CD4-positive, alpha-beta T cell treated with Interleukin-17A for 1 hour (primary cell): ENCODE measurements around the gene AKAP7.
"Not testable (repeated sequence)": the region's sequence is repeated elsewhere in the genome, so short reads cannot be mapped to it uniquely, and the experiment has no call there.

ENCODE experiments used
- DNase-seq: peaks from one replicate; pipeline ENCODE4 v3.0.0-alpha.2; 2020

Gene AKAP7

GRCh38 chr6:131135244-131136020, at the start of gene AKAP7:
Gene AKAP7, plus strand, starts transcription at chr6:131135467. Its CDS starts 297 bp downstream, at chr6:131135764.
- DNase-seq: peak; percentile 57

DNA sequence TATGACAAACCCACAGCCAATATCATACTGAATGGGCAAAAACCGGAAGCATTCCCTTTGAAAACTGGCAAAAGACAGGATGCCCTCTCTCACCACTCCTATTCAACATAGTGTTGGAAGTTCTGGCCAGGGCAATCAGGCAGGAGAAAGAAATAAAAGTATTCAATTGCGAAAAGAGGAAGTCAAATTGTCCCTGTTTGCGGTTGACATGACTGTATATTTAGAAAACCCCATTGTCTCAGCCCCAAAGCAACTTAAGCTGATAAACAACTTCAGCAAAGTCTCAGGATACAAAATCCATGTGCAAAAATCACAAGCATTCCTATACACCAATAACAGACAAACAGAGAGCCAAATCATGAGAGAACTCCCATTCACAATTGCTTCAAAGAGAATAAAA, 44.9 kb upstream of the AKAP7 start:
- DNase-seq: not testable (repeated sequence)

DNA sequence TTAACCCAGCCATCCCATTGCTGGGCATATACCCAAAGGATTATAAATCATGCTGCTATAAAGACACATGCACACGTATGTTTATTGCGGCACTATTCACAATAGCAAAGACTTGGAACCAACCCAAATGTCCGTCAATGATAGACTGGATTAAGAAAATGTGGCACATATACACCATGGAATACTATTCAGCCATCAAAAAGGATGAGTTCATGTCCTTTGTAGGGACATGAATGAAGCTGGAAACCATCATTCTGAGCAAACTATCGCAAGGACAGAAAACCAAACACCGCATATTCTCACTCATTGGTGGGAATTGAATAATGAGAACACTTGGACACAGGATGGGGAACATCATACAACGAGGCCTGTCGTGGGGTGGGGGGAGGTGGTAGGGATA, 43.3 kb upstream of the AKAP7 start:
- not testable (repeated sequence) for DNase-seq

- DNase-seq: no peak
Observed at GRCh38 chr6:131093334-131093733, 41.9 kb upstream of the AKAP7 start.

GRCh38 chr6:131096786-131097185, 38.5 kb upstream of the AKAP7 start:
- no peak for DNase-seq

DNA sequence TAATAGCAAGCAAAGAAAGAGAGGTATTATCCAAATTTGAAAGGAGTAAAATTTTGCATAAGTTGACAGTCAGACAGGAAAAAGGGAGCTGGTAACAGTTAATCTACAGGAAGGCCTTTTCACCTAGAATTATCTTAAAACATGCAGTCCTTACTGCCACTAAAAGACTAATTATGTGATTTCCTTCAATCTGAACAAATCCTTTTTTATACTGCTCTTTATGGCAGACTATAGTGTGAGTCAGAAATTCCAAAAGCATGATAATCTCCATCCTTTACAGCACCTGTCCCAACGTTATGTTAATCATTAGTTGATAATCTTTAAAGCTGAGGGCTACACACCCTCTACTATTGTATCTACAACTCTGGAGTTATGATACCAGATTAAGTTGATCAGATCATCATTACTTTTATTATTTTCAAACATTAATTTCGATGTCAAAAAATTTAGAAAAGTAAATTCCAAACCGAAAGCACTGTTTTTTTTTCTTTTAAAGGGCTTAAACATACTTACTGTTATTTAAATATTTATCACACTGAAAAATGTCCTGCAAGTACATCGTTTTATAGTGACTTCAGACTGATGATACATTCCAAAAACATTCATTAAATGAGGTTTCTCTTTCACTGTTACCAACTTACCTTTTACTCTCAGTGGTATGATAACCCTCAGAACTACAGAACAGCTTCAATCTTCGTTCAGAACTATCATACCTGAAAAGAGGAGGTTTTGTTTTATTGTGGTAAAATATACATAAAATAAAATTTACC, 33.2 kb upstream of the AKAP7 start:
- DNase-seq: no peak

- DNase-seq: no peak
Observed at GRCh38 chr6:131103296-131103695, 32.0 kb upstream of the AKAP7 start.

- no peak for DNase-seq
Observed at GRCh38 chr6:131103901-131104300, 31.4 kb upstream of the AKAP7 start.

- no peak for DNase-seq
Observed at GRCh38 chr6:131107151-131107550, 28.1 kb upstream of the AKAP7 start.

DNA sequence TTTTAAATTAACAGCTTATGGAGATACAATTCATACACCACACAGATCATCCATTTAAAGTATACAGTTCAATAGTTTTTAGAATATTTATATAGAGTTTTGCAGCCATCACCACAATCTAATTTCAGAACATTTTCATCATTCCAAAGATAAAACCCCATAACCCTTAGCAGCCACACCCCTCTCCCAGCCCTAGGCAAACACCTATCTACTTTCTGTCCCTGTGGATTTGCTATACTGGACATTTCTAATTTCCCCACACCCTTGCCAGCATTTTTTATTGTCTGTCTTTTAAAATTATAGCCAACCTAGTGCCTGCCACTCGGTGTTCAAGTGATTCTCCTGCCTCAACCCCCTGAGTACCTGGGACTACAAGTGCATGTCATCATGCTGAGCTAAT, 23.0 kb upstream of the AKAP7 start:
- DNase-seq: no peak

DNA sequence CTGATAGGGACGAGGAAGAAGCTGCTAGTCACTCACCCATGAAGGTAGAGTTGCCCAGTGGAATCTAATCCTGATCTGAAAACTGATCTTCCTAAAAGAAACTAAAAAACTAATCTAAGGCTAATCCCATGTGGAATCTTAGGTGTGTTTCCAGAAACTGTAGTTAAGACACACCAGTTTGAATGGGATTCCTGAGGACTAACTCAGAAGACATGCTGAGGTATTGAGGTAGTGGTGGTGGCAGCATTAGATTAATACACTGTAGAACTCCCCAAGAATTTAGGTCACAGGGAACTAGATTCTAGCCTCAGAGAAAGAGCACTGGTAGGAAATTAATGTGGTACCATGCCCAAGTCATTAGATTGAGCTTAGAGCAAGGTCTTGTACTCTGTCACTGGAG, 19.6 kb upstream of the AKAP7 start:
- no peak for DNase-seq

DNA sequence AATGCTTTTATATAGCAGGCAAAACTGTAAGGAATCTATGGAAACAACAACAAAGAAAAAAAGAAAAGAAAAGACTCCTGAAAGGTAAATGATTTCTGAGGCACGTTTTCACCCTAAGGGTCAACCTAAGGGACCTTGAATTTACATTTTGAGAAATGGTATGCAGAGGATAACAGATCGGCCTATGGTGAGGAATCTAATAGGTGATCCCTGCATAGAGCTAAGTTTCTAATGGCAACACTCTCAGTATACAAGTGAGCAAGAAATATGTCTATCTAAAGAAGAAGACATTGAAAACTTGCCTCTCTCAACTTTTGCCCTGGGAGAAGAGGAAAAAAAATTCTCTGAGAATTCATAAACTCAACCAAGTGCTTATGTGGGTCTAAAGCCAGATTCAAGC, 18.9 kb upstream of the AKAP7 start:
- no peak for DNase-seq

DNA sequence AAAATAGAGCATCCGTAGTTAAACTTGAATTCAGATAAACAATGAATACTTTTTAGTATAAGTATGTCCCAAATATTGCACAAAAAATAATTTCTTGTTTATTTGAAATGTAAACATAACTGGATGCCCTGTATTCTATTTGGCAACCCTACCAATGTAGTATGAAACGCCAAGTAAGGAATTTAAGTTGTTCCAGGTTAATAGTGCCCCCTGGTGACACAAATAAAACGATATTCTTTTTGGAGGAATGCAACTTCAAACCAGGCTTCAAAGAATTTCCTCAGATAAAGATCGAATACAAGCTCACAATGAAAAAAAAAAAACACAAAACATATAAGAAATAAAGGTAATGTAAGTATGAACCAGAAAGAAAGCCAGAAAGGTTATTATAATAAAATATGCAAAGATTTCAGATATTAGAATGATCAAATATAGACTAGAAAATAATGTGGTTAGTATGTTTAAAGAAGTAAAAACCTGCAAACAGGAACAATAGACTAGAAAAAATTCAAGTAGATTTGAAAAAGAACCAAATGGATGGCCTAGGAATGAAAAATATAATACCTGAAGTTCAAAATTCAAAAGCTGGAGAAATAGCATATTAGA, 18.4 kb upstream of the AKAP7 start:
- DNase-seq: peak; percentile 59

- no peak for DNase-seq
Observed at GRCh38 chr6:131117878-131118277, 17.4 kb upstream of the AKAP7 start.

- DNase-seq: no peak
Observed at GRCh38 chr6:131122007-131122406, 13.3 kb upstream of the AKAP7 start.

- DNase-seq: no peak
Observed at GRCh38 chr6:131122516-131122915, 12.8 kb upstream of the AKAP7 start.

- no peak for DNase-seq
Observed at GRCh38 chr6:131124336-131125071, 10.8 kb upstream of the AKAP7 start.

DNA sequence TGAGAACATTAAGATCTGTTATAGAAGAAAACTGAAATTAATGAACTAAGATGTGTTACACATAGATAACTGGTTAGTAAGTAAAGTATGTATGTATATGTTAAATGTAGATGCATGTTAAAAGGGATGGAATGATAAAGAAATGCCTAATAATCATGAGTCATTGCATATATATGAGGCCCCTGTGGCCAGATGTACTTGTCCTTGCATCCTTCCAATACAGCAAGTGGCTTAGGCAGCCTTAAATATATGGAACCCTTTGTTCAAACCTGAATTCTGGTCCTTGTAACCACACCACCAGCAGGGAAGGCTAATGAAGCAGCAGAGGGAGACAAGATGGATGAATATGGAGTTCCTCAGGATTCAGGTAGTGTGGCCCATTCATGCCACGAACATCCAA, 9.8 kb upstream of the AKAP7 start:
- DNase-seq: no peak

GRCh38 chr6:131129689-131130553, 5.3 kb upstream of the AKAP7 start:
- DNase-seq: no peak

DNA sequence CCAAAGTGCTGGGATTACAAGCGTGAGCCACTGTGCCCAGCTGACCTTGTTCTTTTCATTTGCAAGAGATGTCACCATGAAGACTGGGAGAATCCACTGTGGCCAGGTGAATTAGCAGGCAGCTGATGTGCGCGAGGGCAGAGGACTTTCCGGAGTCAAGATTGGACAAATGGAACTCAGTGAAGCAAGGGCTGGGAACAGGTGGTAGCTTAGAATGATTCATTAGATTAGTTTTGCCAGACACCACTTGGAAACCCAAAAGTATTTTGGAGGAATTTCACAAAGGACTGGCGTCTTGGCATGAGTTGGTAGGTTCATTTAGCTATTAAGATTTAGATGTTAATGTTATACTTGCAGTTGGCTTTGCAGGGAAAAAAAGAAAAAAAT, 4.7 kb upstream of the AKAP7 start:
- DNase-seq: no peak

- no peak for DNase-seq
Observed at GRCh38 chr6:131132360-131132759, 2.9 kb upstream of the AKAP7 start.
